ENCODE measurements around the gene STOML1.
A peak's percentile ranks its signal among the peaks of the same experiment; 100 is the strongest.

The STOML1 gene

GRCh38 chr15:73952171-73952912 lies 39.8 kb downstream of the STOML1 start:
- no peak for DNase-seq (ENCODE audit: low spot score)
- in situ Hi-C loops (cut with MboI; ENCODE audit: low sequenced_read_pairs, unreplicated experiment) = no loop called here
- no peak for TF ChIP-seq CTCF (IDR thresholded peaks at IDR 0.05; ENCODE audit: borderline replicate concordance, control extremely low read depth, extremely low read depth, insufficient read depth, missing control alignments)

GRCh38 chr15:73951601-73952000 lies 40.5 kb downstream of the STOML1 start:
- TF ChIP-seq CTCF (IDR thresholded peaks at IDR 0.05; ENCODE audit: borderline replicate concordance, control extremely low read depth, extremely low read depth, insufficient read depth, missing control alignments) = no peak
- DNase-seq (ENCODE audit: low spot score) = no peak
- in situ Hi-C loops (cut with MboI; ENCODE audit: low sequenced_read_pairs, unreplicated experiment) = no loop called here

- peak; percentile 58 for TF ChIP-seq CTCF (IDR thresholded peaks at IDR 0.05; ENCODE audit: borderline replicate concordance, control extremely low read depth, extremely low read depth, insufficient read depth, missing control alignments)
- in situ Hi-C loops (cut with MboI; ENCODE audit: low sequenced_read_pairs, unreplicated experiment) = no loop called here
- peak; percentile 86 for DNase-seq (ENCODE audit: low spot score)
Measured at GRCh38 chr15:73950831-73951561, 41.1 kb downstream of the STOML1 start.

- in situ Hi-C loops (cut with MboI; ENCODE audit: low sequenced_read_pairs, unreplicated experiment) = no loop called here
- DNase-seq (ENCODE audit: low spot score) = no peak
- no peak for TF ChIP-seq CTCF (IDR thresholded peaks at IDR 0.05; ENCODE audit: borderline replicate concordance, control extremely low read depth, extremely low read depth, insufficient read depth, missing control alignments)
Measured at GRCh38 chr15:73950479-73950830, 41.6 kb downstream of the STOML1 start.

- DNase-seq (ENCODE audit: low spot score) = no peak
- in situ Hi-C loops (cut with MboI; ENCODE audit: low sequenced_read_pairs, unreplicated experiment) = no loop called here
- no peak for TF ChIP-seq CTCF (IDR thresholded peaks at IDR 0.05; ENCODE audit: borderline replicate concordance, control extremely low read depth, extremely low read depth, insufficient read depth, missing control alignments)
Measured at GRCh38 chr15:73949496-73949895, 42.6 kb downstream of the STOML1 start.

GRCh38 chr15:73948982-73949381 lies 43.1 kb downstream of the STOML1 start:
- TF ChIP-seq CTCF (IDR thresholded peaks at IDR 0.05; ENCODE audit: borderline replicate concordance, control extremely low read depth, extremely low read depth, insufficient read depth, missing control alignments) = no peak
- no peak for DNase-seq (ENCODE audit: low spot score)
- in situ Hi-C loops (cut with MboI; ENCODE audit: low sequenced_read_pairs, unreplicated experiment) = no loop called here

Measured in GM13976 (cell line).